ENCODE data around the gene GRIA3.

GRIA3 gene

DNA sequence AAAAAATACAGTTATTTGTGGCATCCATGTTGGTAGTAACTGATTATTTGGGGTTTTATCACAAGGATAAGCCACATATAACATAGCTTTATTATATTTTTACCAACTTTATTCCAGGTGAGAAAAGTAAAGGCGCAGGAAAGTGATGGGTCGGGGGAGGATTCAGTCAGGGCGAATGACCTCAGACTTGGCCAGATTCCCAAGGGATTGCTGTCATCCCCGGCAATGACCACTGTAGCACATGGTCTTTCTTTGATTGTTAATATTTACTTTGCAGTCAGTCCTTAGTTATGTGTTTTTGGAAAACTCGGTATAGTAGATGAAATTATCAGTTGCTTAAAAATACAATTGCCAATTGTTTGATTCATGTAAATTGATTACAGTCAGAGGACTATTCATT lies 17.6 kb downstream of the GRIA3 start:
- H3K9ac ChIP-seq (ENCODE audit: low read length): no peak overlapping the region
- H3K4me3 ChIP-seq (ENCODE audit: low read depth, low read length, poor library complexity, severe bottlenecking): no peak overlapping the region
- H3K36me3 ChIP-seq (ENCODE audit: insufficient read depth, low read length): no peaks in the 10 kb centered on the region
- TF ChIP-seq EZH2 (IDR thresholded peaks at IDR 0.05; ENCODE audit: borderline replicate concordance, low read length): no peak
- TF ChIP-seq, protein P1, sequence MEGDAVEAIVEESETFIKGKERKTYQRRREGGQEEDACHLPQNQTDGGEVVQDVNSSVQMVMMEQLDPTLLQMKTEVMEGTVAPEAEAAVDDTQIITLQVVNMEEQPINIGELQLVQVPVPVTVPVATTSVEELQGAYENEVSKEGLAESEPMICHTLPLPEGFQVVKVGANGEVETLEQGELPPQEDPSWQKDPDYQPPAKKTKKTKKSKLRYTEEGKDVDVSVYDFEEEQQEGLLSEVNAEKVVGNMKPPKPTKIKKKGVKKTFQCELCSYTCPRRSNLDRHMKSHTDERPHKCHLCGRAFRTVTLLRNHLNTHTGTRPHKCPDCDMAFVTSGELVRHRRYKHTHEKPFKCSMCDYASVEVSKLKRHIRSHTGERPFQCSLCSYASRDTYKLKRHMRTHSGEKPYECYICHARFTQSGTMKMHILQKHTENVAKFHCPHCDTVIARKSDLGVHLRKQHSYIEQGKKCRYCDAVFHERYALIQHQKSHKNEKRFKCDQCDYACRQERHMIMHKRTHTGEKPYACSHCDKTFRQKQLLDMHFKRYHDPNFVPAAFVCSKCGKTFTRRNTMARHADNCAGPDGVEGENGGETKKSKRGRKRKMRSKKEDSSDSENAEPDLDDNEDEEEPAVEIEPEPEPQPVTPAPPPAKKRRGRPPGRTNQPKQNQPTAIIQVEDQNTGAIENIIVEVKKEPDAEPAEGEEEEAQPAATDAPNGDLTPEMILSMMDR (IDR thresholded peaks at IDR 0.05; ENCODE audit: low read length): no peak
- no peaks in the 10 kb centered on the region for H3K9me2 ChIP-seq (ENCODE audit: low read depth, low read length)
- H3F3A ChIP-seq (ENCODE audit: insufficient read depth, low read length): no peaks in the 10 kb centered on the region
- H3K4me1 ChIP-seq (ENCODE audit: insufficient read depth, low read length, severe bottlenecking): no peaks in the 10 kb centered on the region
- H2AFZ ChIP-seq (ENCODE audit: low read length): no peak overlapping the region
- no peaks in the 10 kb centered on the region for H4K20me1 ChIP-seq (ENCODE audit: insufficient read depth, low read length)
- no peaks in the 10 kb centered on the region for H3K79me2 ChIP-seq (ENCODE audit: insufficient read depth, low read length)
- no peaks in the 10 kb centered on the region for H3K27me3 ChIP-seq (ENCODE audit: insufficient read depth, low read length)
- no peak overlapping the region for H3K27ac ChIP-seq (ENCODE audit: low read depth, low read length, poor library complexity, severe bottlenecking)
- H3K4me2 ChIP-seq (ENCODE audit: low read length): no peak overlapping the region
- H3K9me3 ChIP-seq (ENCODE audit: low read length): no peaks in the 10 kb centered on the region

DNA sequence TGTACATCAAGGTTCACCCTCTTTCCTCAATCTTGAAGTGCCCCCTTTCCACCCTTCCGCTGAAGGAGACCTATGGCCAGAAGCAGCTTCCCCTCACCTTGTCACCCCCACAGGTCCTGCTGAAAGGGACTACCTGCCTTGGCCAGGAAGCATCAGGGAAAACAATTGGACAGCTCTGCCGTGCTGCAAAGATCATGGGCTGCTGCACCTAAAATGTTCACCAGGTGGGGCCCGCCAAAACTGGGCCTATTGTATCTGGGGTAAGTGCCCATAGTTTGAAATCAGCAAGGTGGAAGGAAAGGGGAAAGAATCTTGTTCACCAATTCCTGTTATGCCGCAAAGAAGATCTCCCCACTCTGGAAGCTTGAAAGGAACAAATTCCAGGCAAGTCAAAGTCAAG lies 18.4 kb downstream of the GRIA3 start:
- H3K4me1 ChIP-seq (ENCODE audit: insufficient read depth, low read length, severe bottlenecking): no peaks in the 10 kb centered on the region
- no peak overlapping the region for H3K9ac ChIP-seq (ENCODE audit: low read length)
- no peak overlapping the region for H3K4me3 ChIP-seq (ENCODE audit: low read depth, low read length, poor library complexity, severe bottlenecking)
- H4K20me1 ChIP-seq (ENCODE audit: insufficient read depth, low read length): no peaks in the 10 kb centered on the region
- no peaks in the 10 kb centered on the region for H3K27me3 ChIP-seq (ENCODE audit: insufficient read depth, low read length)
- H3F3A ChIP-seq (ENCODE audit: insufficient read depth, low read length): no peaks in the 10 kb centered on the region
- no peak overlapping the region for H3K4me2 ChIP-seq (ENCODE audit: low read length)
- H3K79me2 ChIP-seq (ENCODE audit: insufficient read depth, low read length): no peaks in the 10 kb centered on the region
- H3K27ac ChIP-seq (ENCODE audit: low read depth, low read length, poor library complexity, severe bottlenecking): no peak overlapping the region
- H2AFZ ChIP-seq (ENCODE audit: low read length): no peak overlapping the region
- no peaks in the 10 kb centered on the region for H3K9me3 ChIP-seq (ENCODE audit: low read length)
- no peaks in the 10 kb centered on the region for H3K9me2 ChIP-seq (ENCODE audit: low read depth, low read length)
- no peaks in the 10 kb centered on the region for H3K36me3 ChIP-seq (ENCODE audit: insufficient read depth, low read length)
- TF ChIP-seq, protein P1 (IDR thresholded peaks at IDR 0.05; ENCODE audit: low read length): no peak
- TF ChIP-seq EZH2 (IDR thresholded peaks at IDR 0.05; ENCODE audit: borderline replicate concordance, low read length): no peak

DNA sequence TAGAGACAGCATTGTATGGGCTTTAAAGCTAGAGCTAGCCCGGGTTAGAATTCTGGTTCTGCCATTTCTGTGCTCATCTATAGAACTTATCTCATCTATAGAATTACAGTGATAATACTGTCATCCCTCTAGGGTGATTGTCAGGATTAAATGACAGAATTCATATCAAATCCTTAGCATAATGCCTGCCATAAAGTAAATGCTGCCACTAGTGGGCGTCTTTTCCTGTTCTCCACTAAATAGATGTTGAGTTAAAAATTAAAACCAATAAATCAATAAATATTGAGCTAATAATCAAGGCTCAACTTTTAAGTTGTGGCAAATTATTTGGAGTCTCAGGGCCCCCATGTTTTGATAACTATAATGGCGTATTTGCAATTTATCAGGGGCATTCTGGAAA lies 19.7 kb downstream of the GRIA3 start:
- no peak for TF ChIP-seq EZH2 (IDR thresholded peaks at IDR 0.05; ENCODE audit: borderline replicate concordance, low read length)
- TF ChIP-seq, protein P1 (IDR thresholded peaks at IDR 0.05; ENCODE audit: low read length): peak; percentile 9; the same call in 1 of the 2 replicates

More for the DNA sequence above, 19.7 kb downstream of the GRIA3 start:
- H3K4me3 ChIP-seq (ENCODE audit: low read depth, low read length, poor library complexity, severe bottlenecking): no peak overlapping the region
- H3K4me1 ChIP-seq (ENCODE audit: insufficient read depth, low read length, severe bottlenecking): no peaks in the 10 kb centered on the region
- H3K9ac ChIP-seq (ENCODE audit: low read length): no peak overlapping the region
- H3K27me3 ChIP-seq (ENCODE audit: insufficient read depth, low read length): no peaks in the 10 kb centered on the region
- no peak overlapping the region for H3K27ac ChIP-seq (ENCODE audit: low read depth, low read length, poor library complexity, severe bottlenecking)
- no peaks in the 10 kb centered on the region for H3K9me2 ChIP-seq (ENCODE audit: low read depth, low read length)
- no peak overlapping the region for H3K4me2 ChIP-seq (ENCODE audit: low read length)
- H3F3A ChIP-seq (ENCODE audit: insufficient read depth, low read length): no peaks in the 10 kb centered on the region
- H3K9me3 ChIP-seq (ENCODE audit: low read length): no peaks in the 10 kb centered on the region
- H2AFZ ChIP-seq (ENCODE audit: low read length): no peak overlapping the region
- H4K20me1 ChIP-seq (ENCODE audit: insufficient read depth, low read length): no peaks in the 10 kb centered on the region
- no peaks in the 10 kb centered on the region for H3K36me3 ChIP-seq (ENCODE audit: insufficient read depth, low read length)
- H3K79me2 ChIP-seq (ENCODE audit: insufficient read depth, low read length): no peaks in the 10 kb centered on the region
